ENCODE results near the gene METAP2.
"Not testable (repeated sequence)": the region's sequence is repeated elsewhere in the genome, so short reads cannot be mapped to it uniquely, and the experiment has no call there.

METAP2 gene

GRCh38 chr12:95445884-95446505, 28.0 kb upstream of the METAP2 start:
- no peak overlapping the region for H3K27ac ChIP-seq (ENCODE audit: low read length)
- H3K9me3 ChIP-seq (ENCODE audit: control insufficient read depth in 2 of 2, low read length in 2 of 2), result no peaks in the 10 kb centered on the region
- no peaks in the 10 kb centered on the region for H3K36me3 ChIP-seq (ENCODE audit: control insufficient read depth in 2 of 2, insufficient read depth in 2 of 2, low read length in 2 of 2)
- no peaks in the 10 kb centered on the region for H3K27me3 ChIP-seq (ENCODE audit: control insufficient read depth in 1 of 2, insufficient read depth in 2 of 2, low read length in 2 of 2)
- H3K4me3 ChIP-seq (ENCODE audit: low read length in 2 of 2), result no peak overlapping the region
- peaks cover 3% of the 10 kb centered on the region for H3K4me1 ChIP-seq (ENCODE audit: control insufficient read depth, insufficient read depth, low read length)
- no peak overlapping the region for H3K9ac ChIP-seq (ENCODE audit: low read length in 2 of 2)

DNA sequence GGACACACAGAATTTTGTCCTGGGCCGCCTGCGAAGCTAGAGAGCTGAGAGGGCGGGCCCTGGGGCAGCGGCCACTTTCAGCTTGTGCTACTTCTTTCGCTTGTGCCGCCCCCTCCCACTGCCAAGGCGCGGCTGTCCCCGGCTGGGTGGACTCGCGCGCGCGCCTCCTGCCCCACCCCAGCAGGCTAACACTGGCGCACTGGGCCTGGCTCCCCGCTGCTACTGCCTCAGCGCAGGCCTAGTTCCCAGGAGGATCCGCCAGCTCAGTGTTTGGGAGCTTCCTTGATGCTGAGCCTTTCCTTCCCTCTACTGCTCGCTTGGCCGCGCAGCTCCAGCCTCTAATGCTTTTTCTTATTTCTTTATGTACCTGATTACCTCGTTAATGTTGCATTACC, 27.4 kb upstream of the METAP2 start:
- Histone ChIP-seq H3K9ac (ENCODE audit: low read length in 2 of 2) (peak overlapping the region in 1 of 2 donors; percentile 20), H3K36me3 (ENCODE audit: control insufficient read depth in 2 of 2, insufficient read depth in 2 of 2, low read length in 2 of 2) (no peaks in the 10 kb centered on the region), H3K4me1 (ENCODE audit: control insufficient read depth, insufficient read depth, low read length) (peaks cover 3% of the 10 kb centered on the region), H3K27ac (ENCODE audit: low read length) (no peak overlapping the region), H3K4me3 (ENCODE audit: low read length in 2 of 2) (no peak overlapping the region), H3K9me3 (ENCODE audit: control insufficient read depth in 2 of 2, low read length in 2 of 2) (no peaks in the 10 kb centered on the region), H3K27me3 (ENCODE audit: control insufficient read depth in 1 of 2, insufficient read depth in 2 of 2, low read length in 2 of 2) (no peaks in the 10 kb centered on the region)

DNA sequence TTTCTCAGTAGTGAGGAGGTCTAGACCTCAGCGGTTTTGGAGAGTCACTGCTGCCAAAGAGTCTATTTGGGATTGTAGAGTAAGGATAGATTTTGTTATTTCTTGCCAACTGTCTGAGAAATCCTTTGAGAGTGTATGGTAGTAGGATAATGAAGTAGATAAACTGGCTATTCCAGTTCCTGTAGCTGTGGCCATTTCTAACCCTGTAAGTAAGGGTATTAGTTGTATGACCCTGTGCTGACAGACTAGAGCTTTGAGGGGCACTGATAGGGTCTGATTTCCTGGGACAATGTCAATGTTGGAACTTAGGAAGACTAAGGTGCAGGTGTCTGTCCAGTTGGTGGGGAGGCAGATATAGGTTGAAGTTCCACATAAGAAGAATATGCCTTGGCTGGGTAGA, 24.3 kb upstream of the METAP2 start:
- H3K4me3 ChIP-seq (ENCODE audit: low read length in 2 of 2); H3K27ac ChIP-seq (ENCODE audit: low read length); H3K36me3 ChIP-seq (ENCODE audit: control insufficient read depth in 2 of 2, insufficient read depth in 2 of 2, low read length in 2 of 2); H3K27me3 ChIP-seq (ENCODE audit: control insufficient read depth in 1 of 2, insufficient read depth in 2 of 2, low read length in 2 of 2); H3K9me3 ChIP-seq (ENCODE audit: control insufficient read depth in 2 of 2, low read length in 2 of 2); H3K4me1 ChIP-seq (ENCODE audit: control insufficient read depth, insufficient read depth, low read length); H3K9ac ChIP-seq (ENCODE audit: low read length in 2 of 2): not testable (repeated sequence)

DNA sequence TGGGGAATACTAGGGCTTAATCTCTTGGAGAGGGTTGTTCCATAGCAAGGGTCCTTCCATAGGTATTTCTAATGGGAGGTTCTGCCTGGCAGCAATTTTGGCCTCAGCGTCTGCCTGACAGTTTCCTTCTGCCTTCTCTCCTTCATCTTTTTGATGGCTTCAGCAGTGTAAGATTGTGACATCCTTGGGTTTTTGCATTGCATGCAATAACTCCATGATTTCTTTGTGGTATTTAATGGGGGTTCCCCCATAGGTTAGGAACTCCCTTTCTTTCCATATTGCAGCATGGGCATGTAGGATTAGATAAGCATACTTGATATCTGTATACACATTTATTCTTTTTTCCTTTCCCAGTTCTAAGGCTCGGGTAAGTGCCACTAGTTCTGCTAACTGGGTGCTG, 21.5 kb upstream of the METAP2 start:
- H3K27me3 ChIP-seq (ENCODE audit: control insufficient read depth in 1 of 2, insufficient read depth in 2 of 2, low read length in 2 of 2); H3K27ac ChIP-seq (ENCODE audit: low read length); H3K9ac ChIP-seq (ENCODE audit: low read length in 2 of 2): not testable (repeated sequence)

DNA sequence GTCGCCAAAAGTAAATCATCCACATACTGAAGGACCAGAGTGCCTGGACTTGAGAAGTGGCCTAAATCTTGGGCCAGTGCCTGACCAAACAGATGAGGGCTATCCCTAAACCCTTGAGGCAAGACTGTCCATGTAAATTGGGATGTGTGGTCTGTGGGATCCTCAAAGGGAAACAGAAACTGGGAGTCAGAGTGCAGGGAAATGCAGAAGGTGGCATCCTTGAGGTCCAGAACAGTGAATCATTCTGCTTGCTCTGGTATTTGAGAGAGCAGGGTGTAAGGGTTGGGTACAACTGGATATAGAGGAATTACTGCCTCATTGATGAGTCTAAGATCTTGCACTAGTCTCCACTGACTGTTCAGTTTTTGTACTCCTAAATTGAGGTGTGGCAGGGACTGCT, 20.1 kb upstream of the METAP2 start:
- H3K4me1 ChIP-seq (ENCODE audit: control insufficient read depth, insufficient read depth, low read length); H3K27ac ChIP-seq (ENCODE audit: low read length); H3K9ac ChIP-seq (ENCODE audit: low read length in 2 of 2); H3K4me3 ChIP-seq (ENCODE audit: low read length in 2 of 2); H3K9me3 ChIP-seq (ENCODE audit: control insufficient read depth in 2 of 2, low read length in 2 of 2); H3K27me3 ChIP-seq (ENCODE audit: control insufficient read depth in 1 of 2, insufficient read depth in 2 of 2, low read length in 2 of 2); H3K36me3 ChIP-seq (ENCODE audit: control insufficient read depth in 2 of 2, insufficient read depth in 2 of 2, low read length in 2 of 2): not testable (repeated sequence)

More for the DNA sequence above, 21.5 kb upstream of the METAP2 start:
- H3K9me3 ChIP-seq (ENCODE audit: control insufficient read depth in 2 of 2, low read length in 2 of 2); H3K4me1 ChIP-seq (ENCODE audit: control insufficient read depth, insufficient read depth, low read length); H3K36me3 ChIP-seq (ENCODE audit: control insufficient read depth in 2 of 2, insufficient read depth in 2 of 2, low read length in 2 of 2); H3K4me3 ChIP-seq (ENCODE audit: low read length in 2 of 2): not testable (repeated sequence)

- H3K4me3 ChIP-seq (ENCODE audit: low read length in 2 of 2); H3K36me3 ChIP-seq (ENCODE audit: control insufficient read depth in 2 of 2, insufficient read depth in 2 of 2, low read length in 2 of 2); H3K27ac ChIP-seq (ENCODE audit: low read length); H3K27me3 ChIP-seq (ENCODE audit: control insufficient read depth in 1 of 2, insufficient read depth in 2 of 2, low read length in 2 of 2); H3K4me1 ChIP-seq (ENCODE audit: control insufficient read depth, insufficient read depth, low read length); H3K9ac ChIP-seq (ENCODE audit: low read length in 2 of 2); H3K9me3 ChIP-seq (ENCODE audit: control insufficient read depth in 2 of 2, low read length in 2 of 2): not testable (repeated sequence)
Measured at GRCh38 chr12:95454780-95455215, 19.2 kb upstream of the METAP2 start.

- H3K27me3 ChIP-seq (ENCODE audit: control insufficient read depth in 1 of 2, insufficient read depth in 2 of 2, low read length in 2 of 2); H3K27ac ChIP-seq (ENCODE audit: low read length); H3K4me1 ChIP-seq (ENCODE audit: control insufficient read depth, insufficient read depth, low read length); H3K9ac ChIP-seq (ENCODE audit: low read length in 2 of 2); H3K36me3 ChIP-seq (ENCODE audit: control insufficient read depth in 2 of 2, insufficient read depth in 2 of 2, low read length in 2 of 2); H3K4me3 ChIP-seq (ENCODE audit: low read length in 2 of 2); H3K9me3 ChIP-seq (ENCODE audit: control insufficient read depth in 2 of 2, low read length in 2 of 2): not testable (repeated sequence)
Measured at GRCh38 chr12:95457605-95458004, 16.3 kb upstream of the METAP2 start.

- no peaks in the 10 kb centered on the region for H3K36me3 ChIP-seq (ENCODE audit: control insufficient read depth in 2 of 2, insufficient read depth in 2 of 2, low read length in 2 of 2)
- H3K27ac ChIP-seq (ENCODE audit: low read length), result no peak overlapping the region
- peaks cover 4 to 6% of the 10 kb centered on the region in 2 donors for H3K9me3 ChIP-seq (ENCODE audit: control insufficient read depth in 2 of 2, low read length in 2 of 2)
- H3K4me3 ChIP-seq (ENCODE audit: low read length in 2 of 2), result no peak overlapping the region
- H3K4me1 ChIP-seq (ENCODE audit: control insufficient read depth, insufficient read depth, low read length), result no peaks in the 10 kb centered on the region
- H3K27me3 ChIP-seq (ENCODE audit: control insufficient read depth in 1 of 2, insufficient read depth in 2 of 2, low read length in 2 of 2), result no peaks in the 10 kb centered on the region
- no peak overlapping the region for H3K9ac ChIP-seq (ENCODE audit: low read length in 2 of 2)
Measured at GRCh38 chr12:95458761-95459160, 15.2 kb upstream of the METAP2 start.

- H3K9ac ChIP-seq (ENCODE audit: low read length in 2 of 2), result no peak overlapping the region
- peaks cover 4 to 6% of the 10 kb centered on the region in 2 donors for H3K9me3 ChIP-seq (ENCODE audit: control insufficient read depth in 2 of 2, low read length in 2 of 2)
- H3K27ac ChIP-seq (ENCODE audit: low read length), result no peak overlapping the region
- H3K4me1 ChIP-seq (ENCODE audit: control insufficient read depth, insufficient read depth, low read length), result no peaks in the 10 kb centered on the region
- H3K27me3 ChIP-seq (ENCODE audit: control insufficient read depth in 1 of 2, insufficient read depth in 2 of 2, low read length in 2 of 2), result no peaks in the 10 kb centered on the region
- H3K36me3 ChIP-seq (ENCODE audit: control insufficient read depth in 2 of 2, insufficient read depth in 2 of 2, low read length in 2 of 2), result no peaks in the 10 kb centered on the region
- H3K4me3 ChIP-seq (ENCODE audit: low read length in 2 of 2), result no peak overlapping the region
Measured at GRCh38 chr12:95459310-95459709, 14.6 kb upstream of the METAP2 start.

DNA sequence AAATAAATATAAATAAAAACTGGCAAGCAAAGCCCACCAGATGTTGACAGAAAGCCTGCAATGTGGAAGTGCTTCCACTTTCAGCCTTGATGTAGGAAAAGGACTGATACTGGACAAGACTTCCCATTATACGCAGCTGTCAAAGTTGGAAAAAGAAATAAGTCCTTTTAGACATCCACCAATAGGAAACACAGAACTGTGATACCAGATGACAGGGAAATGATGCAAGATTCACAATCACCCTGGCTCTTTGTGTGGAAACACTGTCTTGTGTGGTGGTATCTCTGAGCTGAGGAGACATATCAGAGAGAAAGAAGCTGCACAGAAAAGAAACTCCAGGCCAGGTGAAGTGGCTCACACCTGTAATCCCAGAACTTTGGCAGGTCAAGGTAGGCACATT, 13.8 kb upstream of the METAP2 start:
- H3K4me1 ChIP-seq (ENCODE audit: control insufficient read depth, insufficient read depth, low read length), result no peaks in the 10 kb centered on the region
- H3K27me3 ChIP-seq (ENCODE audit: control insufficient read depth in 1 of 2, insufficient read depth in 2 of 2, low read length in 2 of 2), result no peaks in the 10 kb centered on the region
- H3K9ac ChIP-seq (ENCODE audit: low read length in 2 of 2), result no peak overlapping the region
- no peak overlapping the region for H3K27ac ChIP-seq (ENCODE audit: low read length)
- H3K4me3 ChIP-seq (ENCODE audit: low read length in 2 of 2), result no peak overlapping the region
- no peaks in the 10 kb centered on the region for H3K36me3 ChIP-seq (ENCODE audit: control insufficient read depth in 2 of 2, insufficient read depth in 2 of 2, low read length in 2 of 2)
- peaks cover 4 to 6% of the 10 kb centered on the region in 2 donors for H3K9me3 ChIP-seq (ENCODE audit: control insufficient read depth in 2 of 2, low read length in 2 of 2)

DNA sequence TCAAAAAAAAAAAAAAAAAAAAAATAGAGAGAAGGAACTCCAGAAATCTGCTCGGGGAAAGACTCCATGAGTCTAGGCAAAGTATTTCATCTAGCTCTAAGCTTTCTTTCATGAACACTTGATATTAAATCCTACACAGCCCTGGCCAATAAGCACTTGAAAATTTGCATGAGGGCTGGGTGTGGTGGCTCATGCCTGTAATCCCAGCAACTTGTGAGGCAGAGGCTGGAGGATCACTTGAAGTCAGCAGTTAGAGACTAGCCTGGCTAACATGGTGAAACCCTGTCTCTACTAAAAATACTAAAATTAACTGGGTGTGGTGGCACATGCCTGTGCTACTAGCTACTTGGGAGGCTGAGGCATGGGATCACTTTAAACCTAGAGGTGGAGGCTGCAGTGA, 13.1 kb upstream of the METAP2 start:
- Histone ChIP-seq H3K27ac (ENCODE audit: low read length) (no peak overlapping the region), H3K4me1 (ENCODE audit: control insufficient read depth, insufficient read depth, low read length) (no peaks in the 10 kb centered on the region), H3K4me3 (ENCODE audit: low read length in 2 of 2) (no peak overlapping the region), H3K27me3 (ENCODE audit: control insufficient read depth in 1 of 2, insufficient read depth in 2 of 2, low read length in 2 of 2) (no peaks in the 10 kb centered on the region), H3K36me3 (ENCODE audit: control insufficient read depth in 2 of 2, insufficient read depth in 2 of 2, low read length in 2 of 2) (no peaks in the 10 kb centered on the region), H3K9ac (ENCODE audit: low read length in 2 of 2) (no peak overlapping the region), H3K9me3 (ENCODE audit: control insufficient read depth in 2 of 2, low read length in 2 of 2) (peaks cover 4 to 6% of the 10 kb centered on the region in 2 donors)
